Activated naive CD8-positive, alpha-beta T cell treated with anti-CD3 and anti-CD28 coated beads for 36 hours (primary cell): ENCODE measurements around the gene CACNA1B. TPM values are rescaled to one million over a fixed set of nuclear protein-coding genes. Genes with fewer than 3 reads are reported as not detected.
"Not testable (repeated sequence)": the region's sequence is repeated elsewhere in the genome, so short reads cannot be mapped to it uniquely, and the experiment has no call there.

ENCODE experiments used
- DNase-seq: peaks from one replicate; pipeline ENCODE4 v3.0.0; 2021
- H3K27ac Mint-ChIP-seq: one replicate; pipeline ENCODE4 v1.8.0; 2022; ENCODE audit warnings: mild to moderate bottlenecking, moderate library complexity, mixed read lengths
- H3K27me3 Mint-ChIP-seq: one replicate; pipeline ENCODE4 v1.8.0; 2022; ENCODE audit warnings: mild to moderate bottlenecking, mixed read lengths
- H3K36me3 Mint-ChIP-seq: one replicate; pipeline ENCODE4 v1.8.0; 2021; ENCODE audit warnings: mild to moderate bottlenecking, mixed read lengths
- H3K4me1 Mint-ChIP-seq: one replicate; pipeline ENCODE4 v1.8.0; 2021; ENCODE audit warnings: mixed read lengths
- H3K4me3 Mint-ChIP-seq: one replicate; pipeline ENCODE4 v1.8.0; 2022; ENCODE audit warnings: mild to moderate bottlenecking, moderate library complexity, mixed read lengths
- H3K9me3 Mint-ChIP-seq: one replicate; pipeline ENCODE4 v1.8.0; 2022; ENCODE audit warnings: mixed read lengths
- total RNA-seq, 2 experiments: library from RNA; stranded (reverse); gene quantifications; one replicate each; pipeline ENCODE4 v1.2.3, GENCODE V29; 2021

CACNA1B gene
- total RNA-seq, 2 experiments from 2014 or later = not detected

- no peaks in the 10 kb centered on the region for H3K36me3 Mint-ChIP-seq
- no peak overlapping the region for H3K4me3 Mint-ChIP-seq
- H3K27ac Mint-ChIP-seq = no peak overlapping the region
- H3K9me3 Mint-ChIP-seq = no peaks in the 10 kb centered on the region
- no peak for DNase-seq
- no peaks in the 10 kb centered on the region for H3K4me1 Mint-ChIP-seq
- H3K27me3 Mint-ChIP-seq = peaks cover 10% of the 10 kb centered on the region
Observed at GRCh38 chr9:138077898-138078540, 200.4 kb downstream of the CACNA1B start.

DNA sequence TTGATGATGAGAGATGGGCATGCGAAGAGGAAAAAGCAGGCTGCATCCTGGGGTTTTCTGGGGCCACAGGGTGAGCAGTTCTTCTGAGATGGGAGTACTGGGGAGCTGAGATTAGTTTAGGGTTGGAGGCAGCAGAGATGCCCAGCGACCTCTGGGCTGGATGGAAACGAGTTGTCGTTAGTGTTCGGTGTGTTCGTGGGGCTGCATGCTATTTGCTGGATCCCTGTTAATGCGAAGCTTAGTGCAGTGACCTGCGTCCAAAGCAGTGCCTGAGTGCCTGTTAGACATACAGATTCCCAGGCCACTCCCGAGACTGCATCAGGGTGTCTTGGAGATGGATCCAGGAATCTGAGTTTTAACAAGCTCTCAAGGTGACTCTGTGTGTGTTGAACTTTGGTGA is 201.3 kb downstream of the CACNA1B start:
- no peak overlapping the region for H3K4me3 Mint-ChIP-seq
- H3K36me3 Mint-ChIP-seq = no peaks in the 10 kb centered on the region
- no peak overlapping the region for H3K27ac Mint-ChIP-seq
- DNase-seq = no peak
- H3K27me3 Mint-ChIP-seq = peaks cover 10% of the 10 kb centered on the region
- no peaks in the 10 kb centered on the region for H3K9me3 Mint-ChIP-seq
- no peaks in the 10 kb centered on the region for H3K4me1 Mint-ChIP-seq

- Mint-ChIP-seq H3K27me3 (peaks cover 10% of the 10 kb centered on the region), H3K4me1 (no peaks in the 10 kb centered on the region), H3K4me3 (no peak overlapping the region), H3K36me3 (no peaks in the 10 kb centered on the region), H3K9me3 (peaks cover 10% of the 10 kb centered on the region), H3K27ac (no peak overlapping the region)
- no peak for DNase-seq
Observed at GRCh38 chr9:138080979-138081378, 203.4 kb downstream of the CACNA1B start.

- Mint-ChIP-seq H3K27ac (no peak overlapping the region), H3K4me3 (no peak overlapping the region), H3K36me3 (peaks cover 2% of the 10 kb centered on the region), H3K4me1 (no peaks in the 10 kb centered on the region), H3K27me3 (peaks cover 17% of the 10 kb centered on the region), H3K9me3 (peaks cover 16% of the 10 kb centered on the region)
- no peak for DNase-seq
Observed at GRCh38 chr9:138082918-138083636, 205.5 kb downstream of the CACNA1B start.

DNA sequence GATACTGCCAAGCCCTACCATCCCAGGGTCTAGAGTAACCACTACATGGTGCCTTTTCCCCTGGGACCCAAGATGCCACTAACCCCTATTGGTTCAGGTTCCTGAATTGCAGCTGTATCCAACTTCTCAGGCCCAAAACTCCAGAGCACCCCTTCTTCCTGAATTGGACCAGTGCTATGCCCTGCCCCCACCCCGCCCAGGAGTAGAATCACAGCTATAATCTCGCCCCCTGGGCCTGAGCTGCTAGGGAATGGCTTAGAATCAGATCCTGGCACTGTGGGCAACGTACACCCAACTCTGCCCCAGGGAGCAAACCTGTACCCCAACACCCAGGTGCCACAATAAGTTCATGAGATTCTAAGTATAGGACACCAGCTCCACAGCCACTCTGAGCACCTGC is 206.3 kb downstream of the CACNA1B start:
- peaks cover 17% of the 10 kb centered on the region for H3K27me3 Mint-ChIP-seq
- no peak overlapping the region for H3K27ac Mint-ChIP-seq
- no peak for DNase-seq
- H3K4me3 Mint-ChIP-seq = no peak overlapping the region
- H3K36me3 Mint-ChIP-seq = peaks cover 2% of the 10 kb centered on the region
- peaks cover 16% of the 10 kb centered on the region for H3K9me3 Mint-ChIP-seq
- no peaks in the 10 kb centered on the region for H3K4me1 Mint-ChIP-seq

DNA sequence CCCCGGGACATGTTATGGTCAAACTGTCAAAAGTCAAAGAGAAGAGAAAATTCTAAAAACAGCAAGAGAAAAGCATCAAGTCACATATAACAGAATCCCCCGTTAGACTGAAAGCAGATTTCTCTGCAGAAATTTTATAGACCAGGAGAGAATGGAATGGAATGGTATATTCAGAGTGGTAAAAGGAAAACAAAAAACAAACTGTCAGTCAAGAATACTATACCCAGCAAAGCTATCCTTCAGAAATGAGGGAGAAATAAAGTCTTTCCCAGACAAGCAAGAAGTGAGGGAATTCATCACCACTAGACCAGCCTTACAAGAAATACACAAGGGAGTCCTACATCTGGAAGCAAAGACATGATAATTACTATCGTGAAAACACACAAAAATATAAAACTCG is 208.0 kb downstream of the CACNA1B start:
- Mint-ChIP-seq H3K27me3 (peaks cover 8% of the 10 kb centered on the region), H3K4me3 (no peak overlapping the region), H3K27ac (no peak overlapping the region), H3K4me1 (no peaks in the 10 kb centered on the region), H3K9me3 (peaks cover 16% of the 10 kb centered on the region), H3K36me3 (peaks cover 2% of the 10 kb centered on the region)
- DNase-seq = no peak

- H3K4me3 Mint-ChIP-seq, DNase-seq, H3K27me3 Mint-ChIP-seq, H3K9me3 Mint-ChIP-seq, H3K4me1 Mint-ChIP-seq, H3K27ac Mint-ChIP-seq, H3K36me3 Mint-ChIP-seq: not testable (repeated sequence)
Observed at GRCh38 chr9:138092057-138092456, 214.5 kb downstream of the CACNA1B start.

DNA sequence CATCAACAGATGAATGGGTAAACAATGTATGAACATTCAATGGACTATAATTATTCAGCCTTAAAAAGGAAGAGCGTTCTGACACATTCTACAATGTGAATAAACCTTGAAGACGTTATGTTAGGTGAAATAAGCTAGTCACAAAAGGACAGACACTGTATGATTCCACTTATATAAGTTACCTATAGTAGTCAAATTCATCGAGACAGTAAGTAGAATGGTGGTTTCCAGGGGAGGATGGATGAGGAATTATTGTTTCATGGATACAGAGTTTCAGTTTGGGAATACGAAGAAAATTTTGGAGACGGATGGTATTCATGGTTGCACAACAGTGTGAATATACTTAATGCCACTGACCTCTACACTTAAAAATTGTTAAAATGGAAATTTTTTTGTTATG is 216.4 kb downstream of the CACNA1B start:
- H3K9me3 Mint-ChIP-seq = no peaks in the 10 kb centered on the region
- H3K27ac Mint-ChIP-seq = no peak overlapping the region
- no peak overlapping the region for H3K4me3 Mint-ChIP-seq
- DNase-seq = no peak
- H3K4me1 Mint-ChIP-seq = no peaks in the 10 kb centered on the region
- no peaks in the 10 kb centered on the region for H3K27me3 Mint-ChIP-seq
- H3K36me3 Mint-ChIP-seq = no peaks in the 10 kb centered on the region

DNA sequence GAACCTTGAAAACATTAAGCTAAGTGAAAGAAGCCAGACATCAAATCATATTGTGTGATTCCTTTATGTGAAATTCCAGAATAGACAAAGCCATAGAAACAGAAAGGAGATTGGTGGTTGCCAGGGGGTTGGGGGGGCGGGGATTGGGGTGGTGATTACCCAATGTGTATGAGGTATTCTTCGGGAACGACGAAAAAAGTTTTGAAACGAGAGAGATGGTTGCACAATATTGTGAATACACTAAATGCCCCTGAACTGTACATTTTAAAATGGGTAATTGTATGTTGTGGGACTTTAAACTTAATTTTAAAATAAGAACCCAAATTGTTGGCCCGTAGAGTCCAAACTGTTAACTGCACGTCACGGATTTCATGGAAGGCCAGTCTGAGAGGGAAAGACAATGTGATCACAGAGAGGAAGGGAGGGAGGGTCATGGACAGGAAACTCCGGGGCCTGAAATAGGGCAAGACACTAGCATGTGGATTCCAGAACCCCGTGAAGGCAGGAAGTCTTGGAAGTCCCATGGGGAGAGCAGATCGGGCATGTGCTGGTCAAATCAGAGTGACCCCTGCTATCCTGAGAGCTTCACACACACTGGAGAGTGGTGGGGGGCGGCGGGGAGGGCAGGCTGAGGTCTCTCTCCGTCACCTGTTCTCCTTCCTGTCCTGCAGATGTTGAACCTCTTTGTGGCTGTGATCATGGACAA is 218.4 kb downstream of the CACNA1B start:
- Mint-ChIP-seq H3K4me3 (no peak overlapping the region), H3K4me1 (no peaks in the 10 kb centered on the region), H3K27me3 (no peaks in the 10 kb centered on the region), H3K36me3 (no peaks in the 10 kb centered on the region), H3K27ac (no peak overlapping the region), H3K9me3 (no peaks in the 10 kb centered on the region)
- no peak for DNase-seq

GRCh38 chr9:138096519-138096845 is 218.9 kb downstream of the CACNA1B start:
- Mint-ChIP-seq H3K9me3 (no peaks in the 10 kb centered on the region), H3K4me1 (no peaks in the 10 kb centered on the region), H3K36me3 (no peaks in the 10 kb centered on the region), H3K4me3 (no peak overlapping the region), H3K27ac (no peak overlapping the region), H3K27me3 (no peaks in the 10 kb centered on the region)
- no peak for DNase-seq

DNA sequence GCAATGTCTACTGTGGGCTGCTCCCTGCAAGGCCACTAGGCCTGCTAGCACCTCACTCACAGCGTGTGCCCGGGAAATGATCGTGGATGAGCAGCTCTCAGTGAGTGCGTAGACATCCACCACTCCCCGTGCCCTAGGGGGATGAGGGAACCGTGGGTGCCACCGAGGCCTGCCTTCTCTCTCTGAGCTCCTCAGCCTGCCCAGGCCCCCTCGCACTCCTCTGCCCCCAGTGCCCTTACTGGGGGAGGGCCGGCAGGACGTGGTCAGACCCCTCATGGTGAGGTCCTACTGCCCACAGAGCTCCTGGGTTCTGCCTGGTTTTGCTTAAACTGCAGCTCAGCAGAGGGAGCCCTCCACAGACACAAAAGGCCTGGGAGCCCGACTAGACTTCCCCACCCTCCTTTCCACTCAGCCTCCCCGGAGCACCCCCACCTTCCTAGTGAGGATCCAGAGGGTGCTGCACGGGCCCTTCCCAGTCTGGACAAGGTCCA is 220.0 kb downstream of the CACNA1B start:
- Mint-ChIP-seq H3K9me3 (no peaks in the 10 kb centered on the region), H3K4me1 (no peaks in the 10 kb centered on the region), H3K36me3 (no peaks in the 10 kb centered on the region), H3K27me3 (no peaks in the 10 kb centered on the region), H3K4me3 (no peak overlapping the region), H3K27ac (no peak overlapping the region)
- no peak for DNase-seq

GRCh38 chr9:138098116-138098907 is 220.7 kb downstream of the CACNA1B start:
- H3K27ac Mint-ChIP-seq = no peak overlapping the region
- H3K9me3 Mint-ChIP-seq = no peaks in the 10 kb centered on the region
- no peaks in the 10 kb centered on the region for H3K27me3 Mint-ChIP-seq
- no peaks in the 10 kb centered on the region for H3K4me1 Mint-ChIP-seq
- H3K36me3 Mint-ChIP-seq = no peaks in the 10 kb centered on the region
- no peak for DNase-seq
- H3K4me3 Mint-ChIP-seq = no peak overlapping the region

DNA sequence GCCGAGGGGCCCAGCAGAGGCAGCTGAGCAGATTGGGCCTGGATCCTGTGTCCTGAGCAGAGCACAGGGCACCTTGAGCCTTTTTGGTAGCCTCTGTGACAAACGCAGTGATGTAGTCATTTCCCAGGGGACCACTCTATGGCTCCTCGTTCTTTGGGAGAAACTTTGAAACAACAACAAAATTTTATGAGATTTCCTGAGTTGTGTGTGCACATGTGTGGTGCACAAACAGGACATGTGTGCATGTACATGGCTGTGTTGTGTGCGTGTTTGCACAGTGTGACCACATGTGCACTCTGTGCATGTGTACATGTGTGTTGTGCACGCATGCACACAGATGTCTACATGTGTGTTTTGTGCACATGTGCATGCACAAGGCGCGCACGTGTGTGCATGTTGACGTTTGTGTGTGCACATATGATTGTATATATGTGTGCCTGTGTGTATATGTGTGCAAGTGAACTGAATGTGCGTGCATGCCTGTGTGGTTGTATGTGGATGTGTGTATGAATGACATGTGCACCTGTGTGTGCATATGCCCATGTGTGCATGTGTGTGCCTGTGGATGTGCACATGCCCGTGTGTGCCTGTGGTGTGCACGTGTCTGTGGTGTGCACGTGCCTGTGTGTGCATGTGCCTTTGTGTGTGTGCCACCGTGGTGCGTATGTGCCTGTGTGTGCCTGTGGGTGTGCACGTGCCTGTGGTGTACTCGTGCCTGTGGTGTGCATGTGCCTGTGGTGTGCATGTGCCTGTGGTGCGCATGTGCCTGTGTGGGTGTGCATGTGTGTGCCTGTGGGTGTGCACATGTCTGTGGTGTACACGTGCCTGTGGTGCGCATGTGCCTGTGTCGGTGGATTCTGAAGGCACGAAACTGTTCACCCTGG is 221.6 kb downstream of the CACNA1B start:
- H3K4me1 Mint-ChIP-seq = no peaks in the 10 kb centered on the region
- no peak for DNase-seq
- no peaks in the 10 kb centered on the region for H3K36me3 Mint-ChIP-seq
- no peak overlapping the region for H3K27ac Mint-ChIP-seq
- no peaks in the 10 kb centered on the region for H3K27me3 Mint-ChIP-seq
- no peak overlapping the region for H3K4me3 Mint-ChIP-seq
- no peaks in the 10 kb centered on the region for H3K9me3 Mint-ChIP-seq

DNA sequence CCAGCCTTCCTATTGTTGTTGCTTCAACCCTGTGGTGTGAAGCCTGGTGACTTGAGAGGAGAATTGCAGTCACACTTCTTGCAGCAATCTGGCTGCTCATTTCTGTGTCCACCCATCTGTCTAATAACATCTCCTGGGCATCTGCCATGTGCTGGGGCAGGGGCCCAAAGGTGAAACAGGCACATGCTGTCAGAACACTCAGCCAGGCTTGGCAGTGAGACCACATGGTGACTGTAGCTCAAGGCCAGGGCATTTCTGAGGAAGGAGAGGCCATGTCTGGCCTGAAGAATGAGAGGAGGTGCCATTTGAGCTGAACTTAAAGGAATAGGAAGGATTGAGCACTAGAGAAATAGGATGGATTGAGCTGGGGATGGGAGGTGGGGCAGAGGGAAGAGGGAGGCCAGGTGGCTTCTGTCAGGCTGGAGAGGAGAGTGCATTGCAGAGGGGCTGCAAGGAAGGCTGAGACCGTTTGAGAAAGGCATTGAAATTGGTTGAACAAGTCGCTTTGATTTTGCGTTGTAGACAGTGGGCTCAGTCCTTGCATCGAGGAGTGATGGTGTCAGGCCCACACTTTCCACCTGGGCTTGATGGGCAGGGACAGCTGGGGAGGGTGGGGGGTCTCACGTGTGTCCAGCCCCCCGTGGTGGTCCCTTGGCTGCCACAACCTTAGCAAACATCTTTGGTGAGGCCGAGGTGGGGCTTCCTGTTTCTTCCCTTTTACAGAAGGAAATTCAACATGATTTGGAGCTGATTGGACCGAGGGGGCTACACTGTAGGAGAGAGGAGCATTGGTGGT is 222.4 kb downstream of the CACNA1B start:
- H3K4me1 Mint-ChIP-seq = no peaks in the 10 kb centered on the region
- no peaks in the 10 kb centered on the region for H3K9me3 Mint-ChIP-seq
- no peak overlapping the region for H3K4me3 Mint-ChIP-seq
- no peaks in the 10 kb centered on the region for H3K36me3 Mint-ChIP-seq
- no peak overlapping the region for H3K27ac Mint-ChIP-seq
- no peak for DNase-seq
- no peaks in the 10 kb centered on the region for H3K27me3 Mint-ChIP-seq
